Measurements from ENCODE around the gene MACROD2.
"Not testable (repeated sequence)": the region's sequence is repeated elsewhere in the genome, so short reads cannot be mapped to it uniquely, and the experiment has no call there.

MACROD2 gene

GRCh38 chr20:16011056-16011455, 2015.7 kb downstream of the MACROD2 start:
- DNase-seq (ENCODE audit: low read depth in 1 of 2, low spot score in 1 of 2), result no peak

- DNase-seq (ENCODE audit: low read depth in 1 of 2, low spot score in 1 of 2), result no peak
Observed at GRCh38 chr20:16011519-16011918, 2016.2 kb downstream of the MACROD2 start.

GRCh38 chr20:16012934-16013333, 2017.6 kb downstream of the MACROD2 start:
- DNase-seq (ENCODE audit: low read depth in 1 of 2, low spot score in 1 of 2), result not testable (repeated sequence)

GRCh38 chr20:16013631-16014030, 2018.3 kb downstream of the MACROD2 start:
- no peak for DNase-seq (ENCODE audit: low read depth in 1 of 2, low spot score in 1 of 2)

GRCh38 chr20:16014436-16014835, 2019.1 kb downstream of the MACROD2 start:
- DNase-seq (ENCODE audit: low read depth in 1 of 2, low spot score in 1 of 2), result no peak

- no peak for DNase-seq (ENCODE audit: low read depth in 1 of 2, low spot score in 1 of 2)
Observed at GRCh38 chr20:16017656-16018055, 2022.3 kb downstream of the MACROD2 start.

GRCh38 chr20:16018881-16019280, 2023.6 kb downstream of the MACROD2 start:
- DNase-seq (ENCODE audit: low read depth in 1 of 2, low spot score in 1 of 2), result no peak

- DNase-seq (ENCODE audit: low read depth in 1 of 2, low spot score in 1 of 2), result no peak
Observed at GRCh38 chr20:16020971-16021370, 2025.7 kb downstream of the MACROD2 start.

GRCh38 chr20:16025084-16025483, 2029.8 kb downstream of the MACROD2 start:
- DNase-seq (ENCODE audit: low read depth in 1 of 2, low spot score in 1 of 2), result no peak

GRCh38 chr20:16027686-16028085, 2032.4 kb downstream of the MACROD2 start:
- no peak for DNase-seq (ENCODE audit: low read depth in 1 of 2, low spot score in 1 of 2)

- DNase-seq (ENCODE audit: low read depth in 1 of 2, low spot score in 1 of 2), result no peak
Observed at GRCh38 chr20:16028923-16029322, 2033.6 kb downstream of the MACROD2 start.

GRCh38 chr20:16030253-16030652, 2034.9 kb downstream of the MACROD2 start:
- no peak for DNase-seq (ENCODE audit: low read depth in 1 of 2, low spot score in 1 of 2)

GRCh38 chr20:16035576-16035975, 2040.3 kb downstream of the MACROD2 start:
- DNase-seq (ENCODE audit: low read depth in 1 of 2, low spot score in 1 of 2), result no peak

- DNase-seq (ENCODE audit: low read depth in 1 of 2, low spot score in 1 of 2), result no peak
Observed at GRCh38 chr20:16036331-16036730, 2041.0 kb downstream of the MACROD2 start.

GRCh38 chr20:16040742-16041141, 2045.4 kb downstream of the MACROD2 start:
- no peak for DNase-seq (ENCODE audit: low read depth in 1 of 2, low spot score in 1 of 2)

- DNase-seq (ENCODE audit: low read depth in 1 of 2, low spot score in 1 of 2), result no peak
Observed at GRCh38 chr20:16042731-16043130, 2047.4 kb downstream of the MACROD2 start.

- DNase-seq (ENCODE audit: low read depth in 1 of 2, low spot score in 1 of 2), result no peak
Observed at GRCh38 chr20:16043931-16044330, 2048.6 kb downstream of the MACROD2 start.

- no peak for DNase-seq (ENCODE audit: low read depth in 1 of 2, low spot score in 1 of 2)
Observed at GRCh38 chr20:16048876-16049275, 2053.6 kb downstream of the MACROD2 start.

GRCh38 chr20:16049529-16050093, 2054.3 kb downstream of the MACROD2 start:
- DNase-seq (ENCODE audit: low read depth in 1 of 2, low spot score in 1 of 2), result no peak

GRCh38 chr20:16050366-16050765, 2055.1 kb downstream of the MACROD2 start:
- no peak for DNase-seq (ENCODE audit: low read depth in 1 of 2, low spot score in 1 of 2)

- no peak for DNase-seq (ENCODE audit: low read depth in 1 of 2, low spot score in 1 of 2)
Observed at GRCh38 chr20:16051968-16052367, 2056.7 kb downstream of the MACROD2 start.

- no peak for DNase-seq (ENCODE audit: low read depth in 1 of 2, low spot score in 1 of 2)
Observed at GRCh38 chr20:16052456-16052855, 2057.1 kb downstream of the MACROD2 start.

- no peak for DNase-seq (ENCODE audit: low read depth in 1 of 2, low spot score in 1 of 2)
Observed at GRCh38 chr20:16054985-16055384, 2059.7 kb downstream of the MACROD2 start.

GRCh38 chr20:16057651-16058050, 2062.3 kb downstream of the MACROD2 start:
- DNase-seq (ENCODE audit: low read depth in 1 of 2, low spot score in 1 of 2), result no peak
